Ectodermal cell (in vitro differentiated cells): Measurements from ENCODE around the gene SNTG2.
"Not testable (repeated sequence)": the region's sequence is repeated elsewhere in the genome, so short reads cannot be mapped to it uniquely, and the experiment has no call there.

Experiments
- H3K27ac ChIP-seq: 2 replicates; pipeline ENCODE4 v1.7.0; 2013; ENCODE audit warnings: mild to moderate bottlenecking, low read depth, low read length; ENCODE audit not compliant: insufficient read depth, poor library complexity, severe bottlenecking
- H3K27me3 ChIP-seq: 2 replicates; pipeline ENCODE4 v1.7.0; 2013; ENCODE audit warnings: mild to moderate bottlenecking, low read length; ENCODE audit not compliant: insufficient read depth, control insufficient read depth, poor library complexity, severe bottlenecking
- H3K36me3 ChIP-seq: one replicate; pipeline ENCODE4 v1.7.0; 2013; ENCODE audit warnings: low read length; ENCODE audit not compliant: control insufficient read depth, insufficient read depth
- H3K4me1 ChIP-seq: one replicate; pipeline ENCODE4 v1.7.0; 2013; ENCODE audit warnings: low read length; ENCODE audit not compliant: control insufficient read depth, insufficient read depth
- H3K4me3 ChIP-seq: 2 replicates; pipeline ENCODE4 v1.7.0; 2013; ENCODE audit warnings: low read depth, low read length, control low read depth; ENCODE audit not compliant: insufficient read depth
- H3K9me3 ChIP-seq: 2 replicates; pipeline ENCODE4 v1.7.0; 2013; ENCODE audit warnings: mild to moderate bottlenecking, low read length, moderate library complexity; ENCODE audit not compliant: control insufficient read depth
- WGBS, 2 experiments: methylation state at CpG; one replicate each; pipeline ENCODE4 v1.1.7; 2013; ENCODE audit warnings: missing lambda C conversion rate in 2 of 2; 5-methylcytosine and 5-hydroxymethylcytosine counted together

The SNTG2 gene

DNA sequence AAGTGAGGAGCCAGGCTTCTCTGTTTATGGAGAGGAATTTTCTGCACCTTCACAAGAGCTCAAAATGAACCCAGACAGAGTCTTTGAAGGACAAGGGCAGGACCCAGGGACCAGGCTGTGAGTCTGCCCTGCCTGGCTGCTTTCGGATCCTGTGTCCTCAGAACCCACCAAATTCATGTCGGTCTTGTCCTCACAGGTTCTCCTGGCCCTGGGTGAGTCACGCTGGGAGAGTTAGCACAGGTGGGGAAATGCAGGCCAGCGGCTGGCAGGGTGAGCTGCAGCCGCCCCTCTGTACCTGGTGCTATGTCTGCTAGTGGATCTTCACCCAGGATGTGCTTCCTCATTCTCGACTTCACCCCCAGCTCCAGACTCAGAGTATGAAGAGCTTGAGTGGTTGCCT is 426.8 kb downstream of the SNTG2 start:
- no peak overlapping the region for H3K4me3 ChIP-seq
- no peaks in the 10 kb centered on the region for H3K36me3 ChIP-seq
- H3K27ac ChIP-seq = no peak overlapping the region
- H3K4me1 ChIP-seq = no peaks in the 10 kb centered on the region
- H3K9me3 ChIP-seq = no peaks in the 10 kb centered on the region
- no peaks in the 10 kb centered on the region for H3K27me3 ChIP-seq
- 94 to 96% methylated on average over 6 of the region's 6 CpGs for WGBS, 2 experiments

DNA sequence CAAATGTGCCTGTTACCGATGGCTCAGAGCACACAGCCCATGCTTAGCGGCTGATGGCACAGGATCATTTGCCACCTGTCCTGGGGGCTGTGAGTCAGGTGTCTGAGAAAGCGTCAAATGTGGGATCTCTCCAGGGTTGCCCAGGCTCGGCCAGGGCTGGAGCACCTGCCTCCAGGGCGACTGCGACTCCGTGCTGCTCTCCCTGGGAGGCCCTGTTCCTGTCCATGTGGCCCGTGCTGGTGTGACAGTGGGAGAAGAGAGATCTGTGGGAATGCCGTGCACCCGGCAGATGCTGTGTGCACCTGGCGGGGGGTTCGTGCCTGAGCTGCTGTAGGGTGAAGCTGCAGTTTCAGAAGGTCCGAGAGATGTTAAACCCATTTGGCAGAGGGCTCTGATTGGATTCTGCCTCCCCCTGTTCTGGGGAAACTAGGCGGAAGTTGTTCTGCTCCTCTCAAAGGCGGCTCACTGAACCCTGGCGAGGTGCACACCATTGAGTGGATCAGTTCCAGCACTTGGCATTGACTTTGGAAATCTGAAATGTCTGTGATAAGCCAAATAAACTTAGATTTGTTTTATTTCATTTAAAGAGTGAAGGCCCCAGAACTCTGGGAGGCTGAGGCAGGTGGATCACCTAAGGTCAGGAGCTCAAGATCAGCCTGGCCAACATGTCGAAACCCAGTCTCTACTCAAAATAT is 428.0 kb downstream of the SNTG2 start:
- no peaks in the 10 kb centered on the region for H3K36me3 ChIP-seq
- 91 to 92% methylated on average over 17 of the region's 17 CpGs for WGBS, 2 experiments
- no peak overlapping the region for H3K27ac ChIP-seq
- H3K27me3 ChIP-seq = no peaks in the 10 kb centered on the region
- H3K9me3 ChIP-seq = no peaks in the 10 kb centered on the region
- H3K4me1 ChIP-seq = no peaks in the 10 kb centered on the region
- H3K4me3 ChIP-seq = no peak overlapping the region

GRCh38 chr2:1381644-1382043 is 431.0 kb downstream of the SNTG2 start:
- 75 to 82% methylated on average over 3 of the region's 3 CpGs for WGBS, 2 experiments
- no peaks in the 10 kb centered on the region for H3K27me3 ChIP-seq
- H3K9me3 ChIP-seq = no peaks in the 10 kb centered on the region
- H3K27ac ChIP-seq = no peak overlapping the region
- no peak overlapping the region for H3K4me3 ChIP-seq
- no peaks in the 10 kb centered on the region for H3K4me1 ChIP-seq
- no peaks in the 10 kb centered on the region for H3K36me3 ChIP-seq

GRCh38 chr2:1387954-1388725 is 437.5 kb downstream of the SNTG2 start:
- 12 to 14% methylated on average over 18 of the region's 18 CpGs for WGBS, 2 experiments
- H3K9me3 ChIP-seq, H3K4me1 ChIP-seq, H3K36me3 ChIP-seq, H3K27ac ChIP-seq, H3K27me3 ChIP-seq: not testable (repeated sequence)
- H3K4me3 ChIP-seq = peak overlapping the region; percentile 4

GRCh38 chr2:1390118-1390517 is 439.5 kb downstream of the SNTG2 start:
- H3K27ac ChIP-seq, H3K4me3 ChIP-seq, H3K9me3 ChIP-seq, H3K4me1 ChIP-seq, H3K36me3 ChIP-seq, H3K27me3 ChIP-seq: not testable (repeated sequence)
- 93 to 95% methylated on average over 6 of the region's 6 CpGs for WGBS, 2 experiments

DNA sequence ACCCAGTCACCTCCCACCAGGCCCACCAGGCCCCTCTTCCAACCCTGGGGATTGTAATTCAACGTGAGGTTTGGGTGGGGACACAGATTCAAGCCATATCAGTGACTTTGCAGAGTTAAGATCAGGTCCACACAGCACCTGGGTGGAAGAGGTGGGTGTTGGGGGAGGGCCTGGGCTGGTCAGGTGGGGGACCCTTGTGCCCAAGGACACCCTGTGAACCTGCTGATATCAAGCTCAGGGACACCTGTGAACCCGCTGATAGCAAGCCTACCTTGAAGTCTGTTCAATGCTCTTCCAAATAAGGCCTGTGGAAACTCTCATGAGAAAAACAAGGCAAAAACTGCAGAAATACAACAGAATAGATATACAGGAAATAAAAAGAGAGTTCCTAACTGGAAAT is 442.7 kb downstream of the SNTG2 start:
- Histone ChIP-seq H3K4me1 (peaks cover 4% of the 10 kb centered on the region), H3K4me3 (no peak overlapping the region), H3K27ac (no peak overlapping the region), H3K27me3 (no peaks in the 10 kb centered on the region), H3K36me3 (no peaks in the 10 kb centered on the region), H3K9me3 (no peaks in the 10 kb centered on the region)
- WGBS, 2 experiments = 85 to 90% methylated on average over 2 of the region's 2 CpGs

DNA sequence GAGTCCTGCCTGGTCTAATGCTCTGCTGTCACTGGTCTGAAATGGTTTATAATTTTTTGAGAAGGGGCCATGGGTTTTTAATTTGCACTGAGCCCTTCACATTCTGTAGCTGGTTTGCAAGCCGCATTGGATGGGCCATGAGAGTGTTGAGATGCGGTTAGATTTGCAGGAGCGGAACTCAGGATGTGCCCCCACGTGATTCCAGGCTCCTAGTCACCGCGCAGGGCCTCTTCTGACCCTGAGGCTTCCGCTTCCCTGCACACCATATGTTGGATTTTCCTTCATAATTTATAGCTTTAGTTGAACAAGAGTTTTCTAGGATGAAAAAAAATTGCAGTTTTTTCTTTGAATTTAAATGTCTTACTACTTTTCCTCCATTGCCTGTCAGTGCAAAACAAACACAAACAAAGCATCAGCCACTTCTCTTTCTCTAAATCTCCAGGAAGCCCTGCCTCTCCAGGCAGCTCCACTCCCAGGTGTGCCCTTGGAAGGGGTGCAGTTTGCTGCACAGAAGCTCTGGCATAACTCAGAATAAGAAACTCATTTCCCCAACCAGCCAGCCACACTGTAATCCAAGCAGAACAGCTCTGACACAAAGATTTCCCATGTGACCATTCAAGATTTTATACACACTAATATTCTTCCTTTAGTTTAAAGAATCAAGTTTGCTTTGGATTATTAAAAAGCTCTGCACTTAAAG is 444.2 kb downstream of the SNTG2 start:
- H3K4me3 ChIP-seq = no peak overlapping the region
- WGBS, 2 experiments = 93 to 95% methylated on average over 7 of the region's 7 CpGs
- H3K4me1 ChIP-seq = no peaks in the 10 kb centered on the region
- H3K36me3 ChIP-seq = no peaks in the 10 kb centered on the region
- no peaks in the 10 kb centered on the region for H3K9me3 ChIP-seq
- H3K27me3 ChIP-seq = no peaks in the 10 kb centered on the region
- no peak overlapping the region for H3K27ac ChIP-seq

DNA sequence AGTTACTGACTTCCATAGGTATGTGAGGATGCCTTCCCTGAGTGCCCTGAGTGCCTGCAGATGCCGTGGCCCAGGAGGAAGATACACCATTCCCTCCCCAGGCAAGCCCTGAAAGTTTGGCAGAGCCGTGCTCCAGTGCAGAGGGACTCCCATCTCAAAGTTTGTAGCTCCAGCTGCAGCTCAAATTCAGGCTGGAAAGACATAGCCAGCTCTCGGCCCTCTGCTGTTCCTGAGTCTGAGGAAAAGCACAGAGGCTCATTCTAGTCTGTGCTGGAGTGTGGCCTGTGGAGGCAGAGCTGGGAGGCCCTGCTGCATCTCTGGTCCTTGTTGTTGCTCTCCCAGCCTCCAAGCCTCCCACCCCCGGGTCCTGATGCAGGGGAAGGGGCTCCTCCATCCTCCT is 446.7 kb downstream of the SNTG2 start:
- H3K4me3 ChIP-seq = no peak overlapping the region
- H3K27me3 ChIP-seq = no peaks in the 10 kb centered on the region
- H3K9me3 ChIP-seq = no peaks in the 10 kb centered on the region
- no peaks in the 10 kb centered on the region for H3K36me3 ChIP-seq
- no peak overlapping the region for H3K27ac ChIP-seq
- WGBS, 2 experiments = 83 to 91% methylated on average over 4 of the region's 4 CpGs
- no peaks in the 10 kb centered on the region for H3K4me1 ChIP-seq

DNA sequence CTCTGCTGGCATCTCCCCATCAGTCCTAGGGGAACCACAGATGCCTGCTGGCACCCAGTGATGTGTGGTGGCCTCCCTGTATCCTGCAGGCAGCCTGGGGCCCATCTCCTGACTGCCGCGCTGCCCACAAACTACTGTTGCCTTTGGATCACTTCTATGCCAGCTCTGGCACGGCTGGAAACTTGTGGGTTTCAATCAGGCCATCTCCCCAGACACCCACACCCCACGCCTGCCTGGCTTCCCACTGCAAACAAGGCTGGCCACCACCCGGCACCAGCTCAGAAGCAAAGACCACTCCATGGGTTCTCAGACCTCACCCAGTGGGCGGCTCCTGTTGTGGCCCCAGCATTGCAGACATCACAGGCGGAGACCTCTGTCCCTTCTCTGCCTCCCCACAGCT is 447.5 kb downstream of the SNTG2 start:
- 93 to 94% methylated on average over 7 of the region's 7 CpGs for WGBS, 2 experiments
- H3K27me3 ChIP-seq = no peaks in the 10 kb centered on the region
- no peaks in the 10 kb centered on the region for H3K9me3 ChIP-seq
- no peaks in the 10 kb centered on the region for H3K4me1 ChIP-seq
- H3K27ac ChIP-seq = no peak overlapping the region
- H3K36me3 ChIP-seq = no peaks in the 10 kb centered on the region
- no peak overlapping the region for H3K4me3 ChIP-seq

GRCh38 chr2:1400943-1401735 is 450.5 kb downstream of the SNTG2 start:
- 93% methylated on average over 8 of the region's 8 CpGs for WGBS, 2 experiments

More at GRCh38 chr2:1400943-1401735, 450.5 kb downstream of the SNTG2 start:
- no peaks in the 10 kb centered on the region for H3K9me3 ChIP-seq
- H3K4me1 ChIP-seq = no peaks in the 10 kb centered on the region
- H3K27ac ChIP-seq = no peak overlapping the region
- H3K27me3 ChIP-seq = no peaks in the 10 kb centered on the region
- H3K36me3 ChIP-seq = no peaks in the 10 kb centered on the region
- no peak overlapping the region for H3K4me3 ChIP-seq
